HG03432 (cell line): Measurements from ENCODE around the gene CMTM4.
"Not testable (repeated sequence)": the region's sequence is repeated elsewhere in the genome, so short reads cannot be mapped to it uniquely, and the experiment has no call there.

Experiments
- ATAC-seq: cut with Tn5 transposase; IDR thresholded peaks from one replicate; pipeline ENCODE4 v1.9.1; 2021; ENCODE audit warnings: mild to moderate bottlenecking, moderate library complexity; ENCODE audit not compliant: unreplicated experiment

CMTM4 gene

DNA sequence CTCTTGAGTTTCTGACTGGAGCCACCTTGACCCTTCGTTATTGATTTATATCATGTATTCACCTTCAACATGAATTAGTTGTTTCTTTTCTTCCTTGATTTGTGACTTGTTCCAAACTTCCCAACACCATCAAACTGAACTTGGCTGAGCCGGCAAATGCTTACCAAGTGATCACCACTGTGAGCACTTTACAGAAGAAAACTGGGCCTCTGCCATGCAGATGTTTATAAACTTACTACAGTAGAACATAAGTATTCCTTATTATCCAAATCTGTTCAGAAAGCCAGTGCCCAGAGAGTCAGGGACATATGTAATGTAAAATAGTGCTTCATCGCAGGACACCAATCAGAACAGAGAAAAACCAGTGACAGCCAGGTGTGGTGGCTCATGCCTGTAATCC is 19.9 kb downstream of the CMTM4 start:
- no peak for ATAC-seq

DNA sequence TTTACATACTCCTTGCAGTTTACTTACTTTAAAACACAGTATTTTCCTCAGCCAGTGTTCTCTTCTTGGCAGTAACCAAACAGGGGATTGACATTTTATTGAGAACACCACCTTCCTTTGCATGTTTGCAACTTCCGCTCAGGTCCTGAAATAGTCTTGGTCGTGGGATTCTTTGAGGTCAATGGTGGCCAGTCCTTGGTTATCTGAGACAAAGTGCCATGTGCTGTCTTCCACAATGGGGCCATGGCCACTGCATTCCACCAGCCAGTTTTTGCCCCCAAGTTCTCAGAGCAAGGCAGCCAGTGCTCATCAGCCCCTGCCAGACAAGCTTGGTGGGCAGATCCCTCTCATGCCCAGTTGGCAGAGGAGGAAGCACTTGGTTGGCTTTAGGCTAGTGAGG is 22.9 kb downstream of the CMTM4 start:
- no peak for ATAC-seq

GRCh38 chr16:66670691-66671388 is 25.7 kb downstream of the CMTM4 start:
- ATAC-seq: no peak

GRCh38 chr16:66668777-66669444 is 27.6 kb downstream of the CMTM4 start:
- no peak for ATAC-seq

DNA sequence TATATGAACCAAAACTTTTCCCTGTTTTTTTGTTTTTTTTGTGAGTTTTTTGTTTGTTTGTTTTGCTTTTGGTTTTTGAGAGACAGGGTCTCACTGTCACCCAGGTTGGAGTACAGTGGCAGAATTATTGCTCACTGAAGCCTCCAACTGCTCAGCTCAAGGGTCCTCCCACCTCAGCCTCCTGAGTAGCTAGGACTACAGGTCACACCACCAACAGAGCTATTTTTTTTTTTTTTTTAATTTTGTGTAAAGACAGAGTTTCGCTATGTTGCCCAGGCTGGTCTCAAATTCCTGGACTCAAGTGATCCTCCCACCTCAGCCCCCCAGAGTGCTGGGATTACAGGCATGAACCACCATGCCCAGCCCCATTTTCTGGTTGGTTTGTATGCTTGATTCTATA is 28.6 kb downstream of the CMTM4 start:
- no peak for ATAC-seq

GRCh38 chr16:66662445-66663194 is 33.9 kb downstream of the CMTM4 start:
- no peak for ATAC-seq

DNA sequence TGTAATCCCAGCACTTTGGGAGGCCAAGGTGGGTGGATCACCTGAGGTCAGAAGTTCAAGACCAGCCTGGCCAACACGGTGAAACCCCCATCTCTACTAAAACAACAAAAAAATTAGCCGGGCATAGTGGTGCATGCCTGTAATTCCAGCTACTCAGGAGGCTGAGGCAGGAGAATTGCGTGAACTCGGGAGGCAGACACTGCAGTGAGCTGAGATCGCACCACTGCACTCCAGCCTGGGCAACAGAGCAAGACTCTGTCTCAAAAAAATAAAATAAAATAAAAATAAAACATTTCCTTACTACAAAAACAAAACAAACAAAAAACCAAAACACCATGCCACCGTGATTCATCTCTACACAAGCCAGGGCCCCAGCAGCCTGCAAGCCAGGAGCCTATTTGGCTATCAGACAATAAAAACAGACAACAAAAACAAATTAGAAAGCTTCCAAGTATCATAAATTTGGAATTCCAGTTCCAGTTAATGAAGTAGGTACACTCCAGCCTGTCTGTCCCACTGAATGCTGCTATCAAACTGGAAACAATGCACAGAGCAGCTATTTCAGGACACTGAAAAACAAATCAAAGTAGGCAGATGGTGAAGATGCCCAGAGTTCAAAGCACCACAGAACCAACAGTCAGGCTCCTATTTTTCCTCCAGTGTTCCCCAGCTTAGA is 34.7 kb downstream of the CMTM4 start:
- ATAC-seq: not testable (repeated sequence)

- no peak for ATAC-seq
Measured at GRCh38 chr16:66661210-66661560, 35.4 kb downstream of the CMTM4 start.

GRCh38 chr16:66660422-66661209 is 35.9 kb downstream of the CMTM4 start:
- ATAC-seq: no peak

DNA sequence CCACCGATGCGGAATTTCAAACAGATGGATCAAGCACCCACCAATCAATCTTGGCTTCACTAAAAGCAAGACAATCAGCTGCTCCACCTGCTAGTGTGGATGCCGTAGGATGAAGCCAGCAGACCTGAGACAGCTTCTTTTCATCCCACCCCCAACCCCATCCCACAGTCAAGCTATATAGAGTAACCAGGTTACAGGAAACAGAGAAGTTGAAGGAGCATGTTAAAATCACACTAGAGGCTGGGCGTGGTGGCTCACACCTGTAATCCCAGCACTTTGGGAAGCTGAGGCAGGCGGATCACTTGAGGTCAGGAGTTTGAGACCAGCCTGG is 37.7 kb downstream of the CMTM4 start:
- no peak for ATAC-seq

GRCh38 chr16:66658143-66658859 is 38.2 kb downstream of the CMTM4 start:
- ATAC-seq: no peak

DNA sequence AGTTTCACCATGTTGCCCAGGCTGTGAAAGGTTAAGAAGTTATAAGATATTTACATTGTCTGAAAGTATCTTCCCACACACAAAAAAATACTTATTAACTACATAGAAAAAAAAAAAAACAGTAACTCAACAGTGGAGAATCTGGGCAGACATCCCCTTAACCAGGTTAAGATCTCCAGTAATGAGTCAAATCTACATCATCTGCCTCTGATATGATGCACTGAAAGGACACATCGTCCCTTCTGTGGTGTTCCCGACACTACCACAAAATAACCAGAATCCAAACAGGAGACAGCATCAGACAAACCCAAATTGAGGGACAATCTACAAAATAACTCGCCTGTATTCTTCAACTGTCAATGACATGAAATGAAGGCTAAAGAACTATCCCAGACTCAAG is 40.0 kb downstream of the CMTM4 start:
- ATAC-seq: no peak

DNA sequence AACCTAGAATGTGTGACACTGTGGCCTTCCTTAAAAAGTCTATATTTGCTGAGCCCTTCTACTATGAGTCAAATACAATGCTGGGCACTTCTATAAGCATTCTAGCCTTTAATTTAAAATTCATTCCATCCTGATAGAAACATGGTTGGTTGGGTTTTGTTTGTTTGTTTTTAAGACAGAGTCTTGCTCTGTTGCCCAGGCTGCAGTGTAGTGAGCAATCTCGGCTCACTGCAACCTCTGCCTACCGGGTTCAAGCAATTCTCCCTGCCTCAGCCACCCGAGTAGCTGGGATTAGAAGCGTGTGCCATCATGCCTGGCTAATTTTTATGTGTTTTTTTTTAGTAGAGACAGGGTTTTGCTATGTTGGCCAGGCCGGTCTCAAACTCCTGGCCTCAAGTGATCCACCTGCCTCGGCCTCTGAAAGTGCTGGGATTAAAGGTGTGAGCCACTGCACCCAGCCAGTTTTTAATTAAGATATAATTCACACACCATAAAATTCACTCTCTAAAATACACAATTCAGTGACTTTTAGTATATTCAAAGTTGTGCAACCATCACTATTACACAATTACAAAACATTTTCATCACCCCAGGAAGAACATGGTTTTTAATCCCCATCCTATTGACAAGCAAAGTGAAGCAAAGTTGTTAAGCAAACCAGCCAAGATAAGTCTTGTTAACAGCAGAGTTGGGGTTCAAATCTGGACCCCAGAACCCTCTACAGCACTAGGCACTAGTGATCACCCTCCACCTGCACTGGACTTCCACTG is 42.8 kb downstream of the CMTM4 start:
- no peak for ATAC-seq

DNA sequence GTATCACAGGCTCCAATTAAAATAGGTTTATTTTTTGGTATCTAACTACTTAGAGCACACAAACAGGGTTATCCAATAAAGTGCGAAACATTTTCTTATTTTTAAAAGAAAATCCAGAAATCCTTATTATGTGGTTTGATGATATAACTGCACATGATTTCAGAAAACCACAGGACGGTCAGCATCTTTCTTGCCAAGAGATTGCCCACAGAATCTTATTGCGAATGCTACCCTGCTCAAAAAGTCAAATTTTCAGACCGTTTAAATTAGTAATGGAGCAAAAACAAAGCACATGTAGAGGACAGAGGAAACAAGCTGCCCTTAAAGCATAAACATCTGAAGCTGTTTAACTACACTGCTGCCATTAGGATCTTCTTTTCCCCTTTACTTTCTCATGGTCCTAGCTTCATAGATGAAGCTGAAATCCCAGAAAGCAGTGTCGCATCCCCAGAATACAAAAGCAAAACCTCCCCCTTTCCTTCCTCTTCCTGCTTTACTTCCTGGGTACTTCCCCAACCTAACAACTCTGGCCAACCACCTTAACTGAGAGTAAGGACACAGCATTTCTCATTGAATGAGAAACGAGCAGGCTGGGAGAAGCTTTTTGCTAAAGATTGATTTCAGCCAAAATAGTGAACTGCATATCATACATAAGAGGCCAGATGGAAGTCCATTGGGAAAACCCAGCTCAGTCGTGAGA is 43.7 kb downstream of the CMTM4 start:
- no peak for ATAC-seq

GRCh38 chr16:66651965-66652364 is 44.6 kb downstream of the CMTM4 start:
- no peak for ATAC-seq

- no peak for ATAC-seq
Measured at GRCh38 chr16:66651474-66651765, 45.1 kb downstream of the CMTM4 start.

DNA sequence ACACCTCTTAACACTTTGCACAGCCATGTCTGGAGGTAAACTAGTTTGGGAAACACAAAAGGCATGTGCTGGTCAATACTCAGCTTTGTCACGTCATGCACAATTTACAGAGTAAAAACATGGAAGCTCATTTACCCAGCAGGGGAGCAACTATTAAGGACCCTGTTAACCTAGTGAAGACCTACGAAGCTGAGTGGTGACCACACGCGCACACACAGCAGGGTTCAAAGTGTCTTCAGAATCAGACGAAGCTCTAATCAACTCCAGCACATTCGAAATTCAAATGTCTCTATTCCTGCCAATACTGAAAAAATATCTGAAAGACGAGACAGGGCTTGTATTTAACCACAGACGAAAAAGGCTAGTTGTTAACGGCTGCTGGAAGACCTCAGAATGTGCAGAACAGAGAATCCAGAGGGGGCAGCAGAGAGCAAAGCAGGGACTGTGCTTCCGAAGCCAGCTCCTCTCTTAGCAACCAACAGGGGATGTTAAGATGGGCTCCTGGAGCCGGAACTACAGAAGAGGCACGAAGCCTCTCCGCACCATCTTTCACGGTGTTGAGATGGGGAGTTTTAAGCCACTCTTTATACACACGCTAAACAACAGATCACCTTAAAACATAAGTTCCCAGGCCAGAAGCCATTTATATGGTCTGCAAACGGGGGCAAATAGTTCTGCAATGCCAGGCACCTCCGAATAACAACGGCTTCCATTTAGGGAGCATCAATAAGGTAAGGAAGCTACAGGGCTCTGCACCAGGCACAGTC is 45.7 kb downstream of the CMTM4 start:
- peak; percentile 93 for ATAC-seq

DNA sequence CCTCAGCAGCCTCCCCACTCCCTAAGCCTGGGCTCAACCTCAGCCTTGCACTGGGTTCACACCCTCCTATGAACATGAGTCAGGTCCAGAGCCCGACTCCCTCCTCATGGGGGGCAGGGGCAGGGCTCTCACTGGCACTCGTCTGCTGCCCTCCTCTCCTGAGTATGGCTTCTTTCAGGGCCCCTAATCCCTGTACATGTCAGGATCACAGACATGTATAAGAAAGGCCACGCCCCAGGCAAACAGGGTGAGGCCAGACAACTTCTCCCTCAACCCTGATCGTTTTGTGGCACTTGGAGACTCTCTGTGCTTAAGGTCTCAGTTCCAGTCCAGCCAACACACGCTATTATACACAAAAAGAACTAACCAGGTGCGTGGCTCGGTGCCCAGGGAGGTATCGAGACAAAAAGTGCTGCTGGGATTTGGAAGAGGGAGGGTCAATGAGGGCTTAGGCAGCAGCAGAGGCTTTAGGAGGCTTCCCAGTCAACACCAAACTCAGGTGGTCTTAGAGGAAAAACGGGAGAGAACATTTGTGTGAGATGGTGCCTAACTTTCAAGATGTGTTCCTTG is 46.8 kb downstream of the CMTM4 start:
- ATAC-seq: no peak
